GM19238 (cell line): ENCODE results near the gene SRSF8.
"Not testable (repeated sequence)": the region's sequence is repeated elsewhere in the genome, so short reads cannot be mapped to it uniquely, and the experiment has no call there.

Experiments
- DNase-seq: peaks from one replicate; pipeline ENCODE4 v3.0.0; 2011; ENCODE audit warnings: low spot score; ENCODE audit not compliant: insufficient read length

Gene SRSF8

DNA sequence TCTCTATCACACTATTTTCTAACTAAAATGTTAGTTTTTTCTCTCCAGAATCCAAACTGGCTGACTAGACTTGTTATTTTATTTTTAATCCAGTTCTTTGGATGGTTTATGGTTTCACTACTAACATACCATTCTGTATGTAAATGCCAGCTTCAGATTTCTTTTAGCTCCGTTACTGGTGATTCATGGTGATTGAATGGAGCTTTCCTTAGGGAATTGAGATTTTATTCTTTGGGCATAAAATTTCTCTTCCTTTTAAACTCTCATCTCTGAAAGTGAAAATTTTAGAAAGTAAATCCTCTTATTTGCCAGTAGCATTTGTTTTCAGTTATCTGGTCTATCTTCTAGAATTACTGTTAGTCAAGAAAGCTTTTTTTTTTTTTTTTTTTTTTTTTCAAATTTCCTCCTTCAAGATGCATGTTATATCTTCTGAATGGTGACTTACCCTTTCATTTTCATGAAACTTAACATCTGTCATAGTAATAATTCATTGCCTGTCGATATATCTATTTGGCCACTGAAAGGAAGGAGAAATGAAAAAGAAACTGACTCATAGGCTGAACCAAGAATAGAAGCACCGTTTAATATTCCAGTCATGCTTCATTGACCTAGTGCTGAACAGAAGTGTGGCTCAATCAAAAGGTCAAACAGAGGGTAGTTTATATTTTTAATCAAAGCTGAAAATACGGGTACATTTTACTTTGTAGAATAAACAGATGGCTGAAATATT is 29.3 kb downstream of the SRSF8 start:
- peak; percentile 36 for DNase-seq

DNA sequence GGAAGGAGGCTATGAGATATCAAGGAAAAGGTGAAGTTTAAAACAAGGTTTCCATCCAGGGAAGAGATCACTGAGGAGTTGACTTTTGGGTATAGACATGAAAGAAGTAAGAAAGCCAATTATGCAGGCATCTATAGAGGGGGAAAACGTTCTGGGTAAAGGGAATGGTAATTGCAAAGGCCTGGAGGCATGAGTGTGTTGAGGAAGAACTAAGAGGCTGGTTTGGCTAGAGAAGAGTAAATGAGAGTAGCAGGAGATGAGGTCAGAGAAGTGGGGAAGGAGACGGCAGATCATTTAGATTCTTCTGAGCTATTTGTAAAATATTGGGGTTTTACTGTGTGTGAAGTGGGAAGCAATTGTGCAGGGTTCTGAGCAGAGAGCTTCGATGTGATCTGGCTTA is 30.5 kb downstream of the SRSF8 start:
- no peak for DNase-seq

DNA sequence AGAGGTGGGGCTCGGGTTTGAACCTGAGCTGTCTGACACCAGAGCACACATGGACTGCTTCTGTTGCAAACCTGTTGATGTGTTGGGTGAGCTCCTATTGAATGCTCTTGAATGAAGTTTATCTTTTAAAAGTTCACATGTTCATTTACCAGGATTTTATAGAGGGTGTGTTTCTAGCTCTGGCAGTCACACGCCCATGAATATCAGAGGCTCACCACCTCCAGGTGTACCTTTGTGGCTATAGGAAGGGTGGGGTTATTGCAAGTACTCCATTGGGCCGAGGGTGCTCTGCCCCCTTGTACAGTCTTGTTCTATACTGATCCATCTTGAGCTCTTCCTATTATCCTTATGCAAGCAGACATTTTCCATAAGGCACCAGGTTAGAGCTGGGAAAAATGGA is 32.1 kb downstream of the SRSF8 start:
- no peak for DNase-seq

DNA sequence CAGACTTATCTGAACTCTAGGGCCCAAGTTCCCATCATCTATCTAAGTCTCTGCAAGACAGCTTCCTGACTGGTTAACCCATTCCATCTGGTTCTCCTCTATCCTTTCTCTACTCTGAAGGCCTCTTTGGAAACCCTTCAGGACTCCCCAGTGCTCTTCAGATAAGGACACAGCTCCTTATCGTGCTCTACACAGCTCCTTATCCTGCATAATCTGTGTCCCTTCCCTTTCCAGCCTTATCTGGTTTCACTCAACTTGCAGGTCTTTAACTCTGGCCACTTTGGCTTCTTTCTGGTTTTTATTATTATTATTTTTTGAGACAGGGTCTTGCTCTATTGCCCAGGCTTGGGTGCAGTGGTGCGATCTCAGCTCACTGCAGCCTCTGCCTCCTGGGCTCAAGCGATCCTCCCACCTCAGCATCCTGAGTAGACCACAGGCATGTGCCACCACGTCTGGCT is 33.5 kb downstream of the SRSF8 start:
- no peak for DNase-seq

DNA sequence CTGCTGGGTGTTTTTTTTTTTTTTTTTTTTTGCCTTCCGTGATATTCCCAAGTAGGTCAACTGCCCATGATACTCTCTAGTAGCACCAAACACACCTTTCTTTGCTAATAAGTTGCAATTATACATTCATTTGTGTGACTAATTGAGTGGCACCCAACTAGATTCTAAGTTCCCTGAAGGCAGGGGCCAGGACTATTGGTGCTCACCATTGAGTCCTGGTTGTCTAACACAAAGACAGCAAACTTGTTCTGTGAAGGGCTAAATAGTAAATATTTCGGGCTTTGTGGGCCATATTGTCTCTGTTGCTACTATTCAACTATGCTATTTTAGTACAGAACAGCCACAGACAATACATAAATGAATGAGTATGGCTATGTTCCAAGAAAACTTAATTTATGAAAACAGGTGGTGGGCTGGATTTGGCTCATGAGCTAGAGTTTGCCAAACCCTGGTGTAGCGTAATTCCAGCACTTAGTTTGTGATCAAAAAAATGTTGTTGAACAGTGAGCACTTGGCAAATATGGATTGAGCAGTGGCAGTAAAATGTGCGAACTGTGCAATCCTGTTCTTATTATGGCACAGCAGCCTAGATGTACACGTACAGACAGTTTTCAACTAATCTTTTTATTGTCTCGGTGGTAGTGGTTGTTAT is 34.3 kb downstream of the SRSF8 start:
- no peak for DNase-seq

DNA sequence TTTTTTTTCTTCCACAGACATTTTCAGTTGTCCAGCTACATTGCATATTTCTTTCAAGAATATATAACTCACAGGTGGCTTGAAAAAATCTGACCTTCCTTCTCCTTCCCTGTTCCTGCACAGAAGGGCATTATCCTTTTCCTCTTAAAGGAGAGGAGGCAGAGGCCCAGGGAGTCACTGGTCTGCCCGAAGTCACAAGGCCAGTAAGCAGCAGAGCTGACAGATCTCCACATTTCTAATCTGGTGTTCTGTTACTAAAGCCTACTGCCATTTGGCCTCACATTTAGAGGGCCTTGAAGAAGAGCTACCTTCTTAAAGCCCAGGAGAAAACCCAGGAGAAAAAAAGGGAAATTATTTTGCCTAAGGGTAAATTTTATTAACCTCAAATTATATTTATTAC is 35.2 kb downstream of the SRSF8 start:
- DNase-seq = no peak

DNA sequence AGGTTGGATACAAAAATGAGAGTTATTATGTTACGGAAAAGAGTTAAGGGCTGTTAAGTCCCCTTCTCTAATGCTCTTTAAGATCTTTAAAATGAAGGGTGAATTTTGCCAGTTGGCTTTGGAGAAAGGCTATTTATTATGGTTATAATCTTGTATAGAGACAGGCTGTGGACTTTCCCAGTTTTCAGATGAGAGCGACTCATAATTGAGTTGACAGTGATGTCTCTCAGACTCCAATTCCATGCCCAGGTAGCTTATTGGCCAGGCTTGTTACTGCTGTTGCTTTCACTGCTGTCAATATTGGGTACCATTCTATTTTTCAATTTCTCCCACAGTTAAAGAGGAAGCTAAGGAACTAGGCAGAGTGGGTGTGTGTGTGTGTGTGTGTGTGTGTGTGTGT is 36.0 kb downstream of the SRSF8 start:
- no peak for DNase-seq

DNA sequence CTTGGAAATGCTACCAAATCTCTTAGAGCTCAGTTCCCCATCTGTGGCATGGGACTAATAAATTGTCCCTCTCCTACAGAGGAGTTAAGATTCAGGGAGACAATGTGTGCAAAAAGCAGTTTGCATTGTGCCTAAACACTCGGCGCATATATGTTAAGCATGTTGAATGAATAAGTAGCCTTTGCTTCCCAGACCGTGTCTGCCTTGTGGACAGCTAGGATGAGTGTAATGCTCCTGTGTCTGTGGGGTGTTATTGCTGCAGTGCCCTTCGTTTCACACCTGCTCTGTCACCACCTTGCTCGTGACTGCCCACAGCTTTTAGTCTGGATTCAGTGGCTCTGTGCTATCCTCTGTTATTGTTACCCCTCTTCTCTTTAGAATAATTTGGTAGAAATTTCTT is 37.0 kb downstream of the SRSF8 start:
- no peak for DNase-seq

DNA sequence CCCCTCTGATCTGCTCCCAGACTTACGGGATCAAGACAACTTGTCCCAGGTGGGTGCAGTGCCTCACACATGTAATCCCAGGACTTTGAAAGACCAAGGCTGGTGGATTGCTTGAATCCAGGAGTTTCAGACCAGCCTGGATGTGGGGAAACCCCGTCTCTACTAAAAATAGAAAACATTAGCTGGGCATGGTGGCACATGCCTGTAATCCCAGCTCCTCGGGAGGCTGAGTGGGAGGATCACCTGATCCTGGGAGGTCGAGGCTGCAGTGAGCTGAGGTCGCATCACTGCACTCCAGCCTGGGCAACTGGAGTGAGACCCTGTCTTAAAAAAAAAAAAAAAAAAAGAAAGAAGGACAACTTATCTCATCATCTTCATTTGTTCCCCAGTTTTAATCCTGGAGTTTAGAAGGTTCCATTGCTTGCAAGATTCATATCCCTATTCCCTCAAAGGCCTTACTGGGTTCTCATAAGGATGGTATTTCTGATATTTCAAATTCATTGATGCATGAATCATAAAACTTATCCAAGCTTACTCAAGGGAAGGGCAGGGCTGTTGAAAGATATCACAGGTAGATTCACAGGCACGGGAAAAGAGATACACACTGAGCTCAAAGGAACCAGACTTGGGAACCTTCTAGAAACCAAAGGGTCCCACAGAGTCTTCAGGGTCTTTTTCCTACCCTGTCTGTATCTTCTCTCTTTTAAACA is 37.6 kb downstream of the SRSF8 start:
- no peak for DNase-seq

DNA sequence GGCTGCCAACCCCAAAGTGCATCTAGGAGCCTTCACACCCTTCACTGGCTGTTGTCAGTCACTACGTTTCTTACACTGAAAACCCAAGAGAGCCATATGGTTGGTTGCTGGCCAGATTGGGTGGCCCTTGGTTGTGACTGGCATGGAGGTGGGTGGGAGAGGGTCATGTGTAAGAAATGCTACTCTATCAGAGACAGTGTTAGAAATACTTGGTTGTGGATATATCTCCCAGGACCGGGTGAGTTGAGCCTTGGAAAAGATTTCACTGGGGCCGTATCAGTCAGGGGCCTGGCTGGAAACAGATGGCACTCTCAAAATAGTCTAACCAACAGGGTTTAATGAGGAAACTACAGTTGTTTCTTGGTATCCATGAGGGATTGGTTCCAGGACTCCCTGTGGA is 38.1 kb downstream of the SRSF8 start:
- no peak for DNase-seq

DNA sequence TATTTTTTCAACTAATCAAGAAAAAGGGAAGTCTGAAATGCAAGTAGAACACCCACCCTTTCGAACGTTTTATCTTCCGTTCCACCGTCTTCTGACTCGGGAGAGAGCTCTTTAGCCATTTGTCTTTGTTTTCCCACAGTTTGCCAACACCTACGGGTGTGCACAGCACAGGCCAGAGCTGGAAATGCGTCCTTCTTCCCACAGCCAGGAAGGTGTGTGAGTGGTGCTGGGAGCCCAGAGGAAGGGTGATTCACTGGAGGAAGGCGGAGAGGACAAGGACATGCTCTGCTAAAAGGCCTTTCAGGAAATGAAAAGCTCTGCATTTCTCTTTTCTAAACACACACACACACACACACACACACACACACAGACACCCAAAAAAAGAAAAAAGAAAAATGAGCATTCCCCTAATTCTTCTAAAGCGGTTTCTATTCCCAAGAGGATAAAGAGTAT is 41.5 kb downstream of the SRSF8 start:
- no peak for DNase-seq

DNA sequence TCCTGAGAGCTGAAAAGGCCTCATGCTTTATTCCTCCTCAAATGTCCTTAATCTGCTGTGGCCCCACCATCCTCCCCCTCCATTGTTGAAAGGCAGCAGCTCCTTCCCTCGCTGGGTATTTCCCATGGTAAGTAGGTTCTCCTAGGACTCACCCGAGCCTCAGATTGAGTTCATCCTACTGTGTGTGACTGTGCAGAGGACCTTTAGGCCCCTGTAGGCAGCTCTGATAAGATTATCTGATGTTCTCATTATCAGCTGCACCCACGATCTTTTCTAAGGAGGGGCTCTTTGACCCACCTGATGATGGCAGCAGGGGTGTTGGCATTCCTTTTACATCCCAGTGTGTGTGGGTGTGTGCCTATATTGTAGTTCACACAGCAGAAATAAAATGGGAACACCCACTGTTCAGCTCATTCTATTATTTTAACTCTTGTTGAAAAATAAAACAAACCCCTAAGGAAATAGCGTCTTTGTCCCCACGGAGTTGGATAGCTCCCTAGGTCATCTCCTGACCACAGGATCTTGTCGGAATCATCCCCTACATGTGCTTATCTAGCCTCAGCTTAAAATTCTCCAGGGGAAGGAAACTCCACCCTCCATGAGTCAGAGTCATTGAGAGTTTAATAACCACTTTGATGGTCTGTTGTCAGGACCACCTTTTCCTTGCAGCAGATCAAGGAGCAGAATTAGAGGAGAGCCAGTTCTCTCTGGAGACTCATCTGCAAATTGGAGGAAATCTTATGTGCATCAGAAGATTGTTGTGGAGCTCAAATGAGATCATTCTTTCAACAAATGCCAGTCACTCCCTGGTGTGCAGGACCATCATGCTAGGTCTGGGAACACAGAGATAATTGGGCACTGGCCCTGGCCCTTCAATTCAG is 42.2 kb downstream of the SRSF8 start:
- no peak for DNase-seq

DNA sequence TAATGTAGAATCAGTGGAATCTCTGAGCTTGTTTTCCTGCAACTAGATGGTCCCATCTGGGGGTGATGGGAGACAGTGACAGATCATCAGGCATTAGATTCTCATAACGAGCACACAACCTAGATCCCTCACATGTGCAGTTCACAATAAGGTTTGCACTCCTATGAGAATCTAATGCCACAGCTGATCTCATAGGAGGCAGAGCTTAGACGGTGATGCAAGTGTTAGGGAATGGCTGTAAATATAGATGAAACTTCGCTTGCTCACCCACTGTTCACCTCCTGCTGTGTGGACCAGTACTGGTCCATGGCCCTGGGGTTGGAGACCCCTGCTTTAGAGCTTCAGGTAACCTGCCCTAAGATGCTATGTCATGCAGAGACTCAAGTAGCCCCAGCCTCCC is 44.8 kb downstream of the SRSF8 start:
- DNase-seq = not testable (repeated sequence)

DNA sequence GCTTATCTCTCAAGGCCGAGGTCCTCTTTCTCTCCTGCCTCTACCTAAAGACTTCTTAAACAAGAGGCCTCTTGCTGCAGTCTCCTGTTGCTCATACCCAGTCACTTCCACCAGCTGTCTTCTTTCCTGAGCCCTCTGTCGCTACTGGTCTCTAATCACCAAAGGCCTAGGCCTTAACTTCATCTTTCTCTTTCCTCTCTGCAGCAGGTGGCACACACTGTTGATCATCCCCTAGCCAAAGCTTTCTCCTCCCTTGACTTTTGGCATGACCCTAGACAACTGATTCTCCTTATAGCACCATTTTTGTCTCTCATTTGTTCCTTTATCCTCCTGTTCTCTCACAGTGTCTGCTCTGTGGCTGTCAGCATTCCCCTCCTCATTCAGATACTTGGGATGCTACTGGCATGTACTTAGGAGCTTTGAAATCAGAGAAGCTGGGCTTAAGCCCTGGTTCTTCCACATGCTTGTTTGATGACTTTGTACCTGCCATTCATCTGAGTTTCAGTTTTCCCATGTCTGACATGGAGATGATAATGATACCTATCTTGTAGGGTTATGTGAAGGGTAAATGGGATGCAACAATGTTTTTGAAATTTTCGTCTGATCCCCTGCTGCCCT is 45.3 kb downstream of the SRSF8 start:
- no peak for DNase-seq

DNA sequence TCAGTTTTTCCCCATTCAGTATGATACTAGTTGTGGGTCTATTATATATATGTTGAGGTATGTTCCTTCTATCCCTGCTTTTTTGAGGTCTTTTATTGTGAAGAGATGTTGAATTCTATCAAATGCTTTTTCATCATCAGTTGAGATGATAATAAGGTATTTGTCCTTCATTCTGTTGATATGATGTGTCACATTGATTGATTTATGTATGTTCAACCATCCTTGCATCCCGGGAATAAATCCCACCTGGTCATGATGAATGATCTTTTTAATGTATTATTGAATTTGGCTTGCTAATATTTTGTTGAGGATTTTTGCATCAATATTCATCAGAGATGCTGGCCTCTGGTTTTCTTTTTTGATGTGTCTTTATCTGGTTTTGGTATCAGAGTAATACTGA is 48.9 kb downstream of the SRSF8 start:
- no peak for DNase-seq

DNA sequence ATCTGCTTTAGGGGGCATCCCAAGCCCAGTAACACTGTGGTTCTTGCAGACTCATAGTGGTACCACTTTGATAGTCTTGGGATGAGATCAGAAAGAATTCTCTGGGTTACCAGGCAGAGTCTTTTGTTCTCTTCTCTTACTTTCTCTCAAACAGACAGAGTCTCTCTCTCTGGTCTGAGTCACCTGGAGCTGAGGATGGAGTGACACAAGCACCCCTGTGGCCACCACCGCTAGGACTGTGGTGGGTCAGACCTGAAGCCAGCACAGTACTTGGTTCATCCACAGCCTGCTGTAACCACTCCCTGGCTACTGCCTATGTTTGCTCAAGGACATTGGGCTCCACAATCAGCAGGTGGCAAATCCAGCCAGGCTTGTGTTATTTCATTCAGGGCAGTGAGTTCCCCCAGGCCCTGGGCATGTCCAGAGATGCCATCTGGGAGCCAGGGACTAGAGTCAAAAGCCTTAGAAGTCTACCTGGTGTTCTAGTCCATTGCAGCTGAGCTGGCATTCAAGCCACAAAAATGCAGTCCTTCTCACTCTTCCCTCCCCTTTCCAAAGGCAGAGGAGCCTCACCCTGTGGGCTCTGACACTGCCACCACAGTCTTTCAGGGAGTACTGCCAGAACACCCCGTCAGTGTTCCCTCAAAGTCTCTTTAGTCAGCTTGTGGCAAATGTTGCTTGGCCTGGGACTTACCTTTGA is 52.8 kb downstream of the SRSF8 start:
- no peak for DNase-seq
